ENCODE measurements around the gene BAHCC1. TPM values are rescaled to one million over a fixed set of nuclear protein-coding genes. Genes with fewer than 3 reads are reported as not detected.

Gene BAHCC1
- total RNA-seq, 1 donor, result 6.5 TPM

GRCh38 chr17:81465910-81466309, 70.7 kb downstream of the BAHCC1 start:
- TF ChIP-seq CTCF (IDR thresholded peaks at IDR 0.05; ENCODE audit: insufficient read depth, low read depth, low read length), result no peak
- H3K4me3 ChIP-seq (ENCODE audit: low read depth, low read length), result no peak overlapping the region
- no peak for DNase-seq (ENCODE audit: low read depth)

GRCh38 chr17:81466564-81467472, 71.6 kb downstream of the BAHCC1 start:
- H3K4me3 ChIP-seq (ENCODE audit: low read depth, low read length), result no peak overlapping the region
- no peak for TF ChIP-seq CTCF (IDR thresholded peaks at IDR 0.05; ENCODE audit: insufficient read depth, low read depth, low read length)

GRCh38 chr17:81468111-81468769, 73.0 kb downstream of the BAHCC1 start:
- no peak for TF ChIP-seq CTCF (IDR thresholded peaks at IDR 0.05; ENCODE audit: insufficient read depth, low read depth, low read length)
- DNase-seq (ENCODE audit: low read depth), result no peak
- H3K4me3 ChIP-seq (ENCODE audit: low read depth, low read length), result no peak overlapping the region

More at GRCh38 chr17:81466564-81467472, 71.6 kb downstream of the BAHCC1 start:
- no peak for DNase-seq (ENCODE audit: low read depth)

- H3K4me3 ChIP-seq (ENCODE audit: low read depth, low read length), result no peak overlapping the region
- no peak for DNase-seq (ENCODE audit: low read depth)
- TF ChIP-seq CTCF (IDR thresholded peaks at IDR 0.05; ENCODE audit: insufficient read depth, low read depth, low read length), result no peak
Measured at GRCh38 chr17:81468770-81469121, 73.5 kb downstream of the BAHCC1 start.

- no peak for TF ChIP-seq CTCF (IDR thresholded peaks at IDR 0.05; ENCODE audit: insufficient read depth, low read depth, low read length)
- no peak for DNase-seq (ENCODE audit: low read depth)
- no peak overlapping the region for H3K4me3 ChIP-seq (ENCODE audit: low read depth, low read length)
Measured at GRCh38 chr17:81469266-81469665, 74.0 kb downstream of the BAHCC1 start.

- TF ChIP-seq CTCF (IDR thresholded peaks at IDR 0.05; ENCODE audit: insufficient read depth, low read depth, low read length), result no peak
- no peak for DNase-seq (ENCODE audit: low read depth)
- H3K4me3 ChIP-seq (ENCODE audit: low read depth, low read length), result no peak overlapping the region
Measured at GRCh38 chr17:81470270-81470943, 75.2 kb downstream of the BAHCC1 start.
